H1 (cell line): ENCODE measurements around the gene ASB7. TPM values are rescaled to one million over a fixed set of nuclear protein-coding genes. Genes with fewer than 3 reads are reported as not detected.

ENCODE experiments used
- polyA plus RNA-seq, 7 experiments: library from polyadenylated mRNA; depleted of rRNA in 3 of 7; stranded (reverse) in 5 of 7; unstranded in 2 of 7; fragments of >200 nt in 5 of 7; fragments of 200-250 nt in 2 of 7; gene quantifications; 1 replicate in 5 of 7; 2 replicates in 1 of 7; 4 replicates in 1 of 7; pipeline versions ENCODE4 v1.2.1 to v1.2.3, GENCODE V29; 2011 to 2013; ENCODE audit warnings: missing spikeins in 2 of 7, mixed read lengths in 2 of 7
- total RNA-seq: library from RNA; stranded (reverse); fragmentation: NEBNext Ultra II Directional; extraction: Animal tissue kit (Norgen Biotek cat#: 25700); gene quantifications from 2 replicates; pipeline ENCODE4 v1.2.1, GENCODE V29; 2021
- TF ChIP-seq, protein P1 (sequence below), 3 experiments: IDR thresholded peaks; 1 replicate in 2 of 3; 2 replicates in 1 of 3; pipeline versions ENCODE4 v1.5.1 to v1.6.1; 2011; ENCODE audit warnings: low read length in 3 of 3, mild to moderate bottlenecking in 3 of 3, inconsistent platforms in 2 of 3, low read depth in 1 of 3, moderate library complexity in 1 of 3; ENCODE audit not compliant: insufficient read depth in 1 of 3; ENCODE audit errors: control extremely low read depth in 1 of 3

ASB7 gene
- total and polyA plus RNA-seq, 2 of the 8 experiments (the other 6 are each of a cell fraction or from before 2014, with no cell fraction given) = 5.2 to 12.8 TPM

DNA sequence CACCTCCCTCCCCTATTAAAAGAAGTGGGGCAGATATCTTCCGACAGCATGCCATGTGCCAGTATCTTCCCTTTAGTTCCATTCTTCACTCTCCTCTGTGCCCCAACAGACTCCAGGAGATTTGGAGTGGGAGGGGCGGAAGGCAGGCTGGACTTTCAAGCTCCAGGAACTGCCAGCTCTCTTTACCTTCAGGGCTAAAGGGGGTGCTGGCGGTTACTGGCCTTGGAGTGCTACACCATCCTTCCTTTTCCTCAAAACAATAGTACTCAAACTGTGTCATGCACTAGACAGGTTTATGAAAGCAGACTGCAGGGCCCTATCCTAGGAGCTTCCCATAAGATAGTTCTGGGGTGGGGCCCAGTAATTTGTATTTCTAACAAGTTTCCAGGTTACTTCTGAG is 6.4 kb upstream of the ASB7 start (continued):
- TF ChIP-seq, protein P1, sequence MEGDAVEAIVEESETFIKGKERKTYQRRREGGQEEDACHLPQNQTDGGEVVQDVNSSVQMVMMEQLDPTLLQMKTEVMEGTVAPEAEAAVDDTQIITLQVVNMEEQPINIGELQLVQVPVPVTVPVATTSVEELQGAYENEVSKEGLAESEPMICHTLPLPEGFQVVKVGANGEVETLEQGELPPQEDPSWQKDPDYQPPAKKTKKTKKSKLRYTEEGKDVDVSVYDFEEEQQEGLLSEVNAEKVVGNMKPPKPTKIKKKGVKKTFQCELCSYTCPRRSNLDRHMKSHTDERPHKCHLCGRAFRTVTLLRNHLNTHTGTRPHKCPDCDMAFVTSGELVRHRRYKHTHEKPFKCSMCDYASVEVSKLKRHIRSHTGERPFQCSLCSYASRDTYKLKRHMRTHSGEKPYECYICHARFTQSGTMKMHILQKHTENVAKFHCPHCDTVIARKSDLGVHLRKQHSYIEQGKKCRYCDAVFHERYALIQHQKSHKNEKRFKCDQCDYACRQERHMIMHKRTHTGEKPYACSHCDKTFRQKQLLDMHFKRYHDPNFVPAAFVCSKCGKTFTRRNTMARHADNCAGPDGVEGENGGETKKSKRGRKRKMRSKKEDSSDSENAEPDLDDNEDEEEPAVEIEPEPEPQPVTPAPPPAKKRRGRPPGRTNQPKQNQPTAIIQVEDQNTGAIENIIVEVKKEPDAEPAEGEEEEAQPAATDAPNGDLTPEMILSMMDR (IDR thresholded peaks at IDR 0.05; ENCODE audit: control extremely low read depth in 1 of 3, insufficient read depth in 1 of 3, low read depth in 1 of 3, low read length in 3 of 3) = no peak
- TF ChIP-seq, all 59 proteins: peak for 0
